Measurements from ENCODE around the gene STAT2. TPM values are rescaled to one million over a fixed set of nuclear protein-coding genes. Genes with fewer than 3 reads are reported as not detected.

The STAT2 gene
- total and polyA plus RNA-seq, 8 donors, result 133 to 194 (median 167) TPM

DNA sequence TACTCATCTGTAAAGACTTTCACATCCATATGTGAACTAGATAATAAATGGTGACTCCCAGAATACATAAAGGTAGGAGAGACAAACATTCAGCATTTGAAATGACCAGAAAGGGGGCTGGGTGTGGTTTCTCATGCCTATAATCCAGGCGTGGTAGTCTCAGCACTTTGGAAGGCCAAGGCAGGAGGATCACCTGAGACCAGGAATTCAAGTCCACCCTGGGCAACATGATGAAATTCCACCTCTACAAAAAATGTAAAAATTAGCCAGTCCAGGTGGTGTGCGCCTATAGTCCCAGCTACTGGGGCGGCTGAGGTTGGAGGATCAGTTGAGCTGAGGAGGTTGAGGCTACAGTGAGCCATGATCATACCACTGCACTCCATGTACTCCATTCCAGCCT is 55.6 kb downstream of the STAT2 start:
- peaks cover 12 to 22% of the 10 kb centered on the region in 2 donors for H3K4me1 ChIP-seq
- no peaks in the 10 kb centered on the region for H3K9me3 ChIP-seq
- intact Hi-C loops (cut with DNase I), result no loop called here
- ATAC-seq (no peak), DNase-seq (no peak)
- TF ChIP-seq, protein P1, sequence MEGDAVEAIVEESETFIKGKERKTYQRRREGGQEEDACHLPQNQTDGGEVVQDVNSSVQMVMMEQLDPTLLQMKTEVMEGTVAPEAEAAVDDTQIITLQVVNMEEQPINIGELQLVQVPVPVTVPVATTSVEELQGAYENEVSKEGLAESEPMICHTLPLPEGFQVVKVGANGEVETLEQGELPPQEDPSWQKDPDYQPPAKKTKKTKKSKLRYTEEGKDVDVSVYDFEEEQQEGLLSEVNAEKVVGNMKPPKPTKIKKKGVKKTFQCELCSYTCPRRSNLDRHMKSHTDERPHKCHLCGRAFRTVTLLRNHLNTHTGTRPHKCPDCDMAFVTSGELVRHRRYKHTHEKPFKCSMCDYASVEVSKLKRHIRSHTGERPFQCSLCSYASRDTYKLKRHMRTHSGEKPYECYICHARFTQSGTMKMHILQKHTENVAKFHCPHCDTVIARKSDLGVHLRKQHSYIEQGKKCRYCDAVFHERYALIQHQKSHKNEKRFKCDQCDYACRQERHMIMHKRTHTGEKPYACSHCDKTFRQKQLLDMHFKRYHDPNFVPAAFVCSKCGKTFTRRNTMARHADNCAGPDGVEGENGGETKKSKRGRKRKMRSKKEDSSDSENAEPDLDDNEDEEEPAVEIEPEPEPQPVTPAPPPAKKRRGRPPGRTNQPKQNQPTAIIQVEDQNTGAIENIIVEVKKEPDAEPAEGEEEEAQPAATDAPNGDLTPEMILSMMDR (IDR thresholded peaks at IDR 0.05), result no peak
- peaks cover 0 to 61% of the 10 kb centered on the region in 2 donors for H3K36me3 ChIP-seq
- H3K4me3 ChIP-seq, result no peak overlapping the region
- H3K27ac ChIP-seq, result no peak overlapping the region
- H3K27me3 ChIP-seq, result no peaks in the 10 kb centered on the region

DNA sequence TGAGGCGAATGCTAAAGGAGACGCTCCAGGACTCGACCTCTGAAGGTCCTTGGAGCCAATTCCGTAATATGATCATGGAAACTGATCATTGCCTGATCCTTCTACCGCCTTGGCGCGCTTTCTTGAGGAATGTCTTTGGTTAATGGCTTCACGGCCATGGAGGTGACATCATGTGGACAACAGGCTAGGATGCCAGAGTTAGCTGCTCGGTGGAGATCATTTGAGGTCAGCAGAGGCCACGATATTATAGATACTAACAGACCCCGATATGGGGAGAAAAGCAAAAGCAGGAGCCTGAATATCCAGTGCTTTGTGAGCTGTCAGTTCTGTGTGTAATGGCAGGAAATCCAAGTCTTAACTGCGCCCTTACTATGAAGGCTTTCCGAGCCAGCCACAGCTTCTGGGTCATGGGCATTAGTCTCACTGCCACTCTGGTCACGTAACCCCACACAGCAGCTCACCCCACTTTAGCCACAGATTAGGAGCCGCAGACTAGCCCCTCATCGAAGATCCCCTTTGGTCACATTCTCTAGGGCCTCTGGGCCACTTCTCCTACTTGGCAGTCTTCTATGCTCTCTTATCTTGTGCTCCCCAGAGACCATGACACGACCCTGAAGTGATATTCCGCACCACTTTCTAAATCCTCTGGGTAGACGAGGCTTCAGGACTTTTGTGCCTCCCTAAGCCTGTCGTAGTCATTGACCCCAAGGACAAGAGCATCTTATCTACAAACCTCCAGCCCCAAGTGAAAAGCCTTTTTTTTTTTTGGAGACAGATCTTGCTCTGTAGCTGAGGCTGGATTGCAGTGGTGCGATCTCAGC is 59.1 kb downstream of the STAT2 start:
- TF ChIP-seq, protein P1 (IDR thresholded peaks at IDR 0.05), result no peak
- Histone ChIP-seq H3K27me3 (no peaks in the 10 kb centered on the region), H3K4me1 (peaks cover 29 to 56% of the 10 kb centered on the region in 2 donors), H3K9me3 (no peaks in the 10 kb centered on the region), H3K4me3 (peak overlapping the region; percentile 88 to 93), H3K27ac (peak overlapping the region; percentile 93 to 98), H3K36me3 (peaks cover 0 to 38% of the 10 kb centered on the region in 2 donors)
- DNase-seq, result no peak
- intact Hi-C loops (cut with DNase I), result no loop called here
- peak; percentile 6 for ATAC-seq

DNA sequence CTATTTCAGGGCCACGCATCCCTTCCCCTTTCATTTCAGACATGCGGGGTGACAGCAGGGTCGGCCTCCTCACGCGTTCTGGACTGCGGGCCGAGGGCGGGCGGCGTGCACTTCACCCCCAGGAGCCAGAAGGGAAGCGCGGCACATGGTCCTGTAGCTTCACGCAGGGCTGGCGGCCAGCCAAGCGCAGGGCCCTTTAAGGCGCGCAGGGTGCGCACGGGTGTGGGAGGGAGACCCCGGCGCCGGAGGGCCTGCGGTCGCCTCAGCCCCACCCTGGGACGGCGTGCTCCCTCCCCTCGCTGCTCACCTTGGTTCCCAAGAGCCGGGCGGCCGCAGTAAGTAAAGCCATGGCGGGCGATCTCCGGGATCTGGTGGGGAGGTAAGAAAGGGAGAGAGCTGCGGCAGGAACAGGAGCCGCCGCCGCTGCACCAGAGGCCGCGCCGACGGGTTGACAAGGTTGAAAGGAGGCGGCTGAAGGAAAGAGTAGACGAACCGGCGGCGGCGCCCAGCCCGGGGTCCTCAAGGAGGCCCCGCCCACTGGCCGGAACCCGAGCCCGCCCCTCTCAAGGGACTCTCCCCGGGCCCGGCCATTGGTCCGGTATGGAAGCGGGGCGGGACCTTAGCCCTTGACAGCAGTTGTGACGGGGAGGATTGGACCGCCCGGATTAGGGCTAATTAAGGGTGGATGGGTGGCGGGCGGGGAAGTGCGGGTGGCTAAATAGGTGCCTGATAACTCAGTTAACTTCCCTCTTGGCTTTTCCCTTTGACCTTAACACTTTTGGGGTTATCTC is 59.9 kb downstream of the STAT2 start, which contains the start of gene CS:
CS (minus strand) TSS at position 478 of the 791 bp plus-strand sequence; CDS start at position 349, 129 bp downstream.
- H3K4me1 ChIP-seq, result peaks cover 29 to 57% of the 10 kb centered on the region in 2 donors
- H3K9me3 ChIP-seq, result no peaks in the 10 kb centered on the region
- peak within 1 kb of the TSS; percentile 93 to 98 for H3K27ac ChIP-seq
- ATAC-seq (peak; percentile 99), DNase-seq (peak; percentile 95 to 99 (median 98))
- peaks cover 0 to 33% of the 10 kb centered on the region in 2 donors for H3K36me3 ChIP-seq
- TF ChIP-seq, protein P1 (IDR thresholded peaks at IDR 0.05), result no peak
- H3K27me3 ChIP-seq, result no peaks in the 10 kb centered on the region
- intact Hi-C loops (cut with DNase I), result no loop called here
- peak within 1 kb of the TSS; percentile 88 to 93 for H3K4me3 ChIP-seq

DNA sequence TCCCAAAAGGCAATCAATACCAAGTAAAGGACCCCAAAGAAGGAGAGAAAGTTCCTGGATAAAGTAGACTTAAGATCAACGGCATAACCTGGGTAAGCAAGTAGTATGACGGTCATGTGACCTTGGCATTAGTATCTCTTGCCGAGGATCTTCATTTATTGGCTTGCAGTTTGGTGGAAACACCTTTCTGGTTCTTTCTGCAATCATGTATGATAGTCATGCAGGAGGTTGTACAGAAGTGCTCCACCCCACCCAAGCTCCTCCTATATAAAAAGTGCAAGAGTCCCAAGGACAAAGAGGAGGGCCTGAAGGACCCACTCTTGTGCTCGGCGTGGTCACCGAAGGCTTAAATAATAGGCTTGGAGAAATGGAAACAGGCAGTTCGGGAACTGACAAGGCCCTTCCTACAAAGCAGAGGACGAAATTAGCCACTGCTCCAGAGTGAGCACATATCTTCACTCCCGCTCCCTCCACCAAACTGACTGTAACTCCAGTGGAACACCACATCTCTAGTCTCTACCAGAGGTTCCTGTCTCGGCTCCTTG is 60.5 kb downstream of the STAT2 start:
- DNase-seq, result peak in 1 of 4 donors; percentile 19

More for the DNA sequence above, 60.5 kb downstream of the STAT2 start:
- peak overlapping the region; percentile 88 to 93 for H3K4me3 ChIP-seq
- H3K36me3 ChIP-seq, result peaks cover 0 to 33% of the 10 kb centered on the region in 2 donors
- peak; percentile 27 for ATAC-seq
- TF ChIP-seq, protein P1 (IDR thresholded peaks at IDR 0.05), result no peak
- H3K27ac ChIP-seq, result peak overlapping the region; percentile 93 to 98
- H3K27me3 ChIP-seq, result no peaks in the 10 kb centered on the region
- peaks cover 29 to 61% of the 10 kb centered on the region in 2 donors for H3K4me1 ChIP-seq
- intact Hi-C loops (cut with DNase I), result no loop called here
- no peaks in the 10 kb centered on the region for H3K9me3 ChIP-seq

All from left lung (tissue), 10 donors.